CD4-positive, alpha-beta T cell treated with Interleukin-4 for 1 hour (primary cell): ENCODE results near the gene MPPED1.

ENCODE experiments used
- DNase-seq, 2 donors: peaks; one replicate each; pipeline ENCODE4 v3.0.0-alpha.2; 2020 to 2022

MPPED1 gene

DNA sequence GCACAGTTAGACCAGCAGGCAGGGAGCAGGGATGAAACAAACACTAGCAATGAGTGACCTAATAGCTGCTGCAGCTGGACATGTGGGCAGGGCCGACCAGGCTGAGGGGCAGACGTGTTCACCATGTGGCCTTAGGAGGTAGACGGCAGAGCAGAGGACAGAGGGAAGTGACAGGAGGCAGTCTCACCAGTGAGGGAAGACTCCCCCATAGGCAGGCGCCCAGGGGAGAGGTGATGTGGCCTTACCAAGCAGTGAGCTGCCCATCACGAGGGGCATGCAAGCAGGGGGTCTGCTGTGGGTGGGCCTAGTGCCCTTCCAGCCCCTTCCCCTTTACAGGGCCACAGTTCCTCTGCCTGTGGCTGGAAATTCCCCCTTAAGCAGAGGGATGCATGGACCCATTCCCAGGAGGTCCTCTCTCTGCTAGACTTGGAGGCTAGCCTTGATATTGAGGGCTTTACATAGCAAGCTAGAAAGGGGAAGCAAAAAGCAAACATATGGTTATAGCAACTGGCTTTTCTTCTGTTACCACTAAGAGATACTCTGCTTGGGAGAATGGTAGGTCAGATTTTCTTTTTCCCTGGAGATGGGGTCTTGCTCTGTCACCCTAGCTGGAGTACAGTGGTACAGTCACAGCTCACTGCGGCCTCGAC is 67.6 kb downstream of the MPPED1 start:
- no peak for DNase-seq

DNA sequence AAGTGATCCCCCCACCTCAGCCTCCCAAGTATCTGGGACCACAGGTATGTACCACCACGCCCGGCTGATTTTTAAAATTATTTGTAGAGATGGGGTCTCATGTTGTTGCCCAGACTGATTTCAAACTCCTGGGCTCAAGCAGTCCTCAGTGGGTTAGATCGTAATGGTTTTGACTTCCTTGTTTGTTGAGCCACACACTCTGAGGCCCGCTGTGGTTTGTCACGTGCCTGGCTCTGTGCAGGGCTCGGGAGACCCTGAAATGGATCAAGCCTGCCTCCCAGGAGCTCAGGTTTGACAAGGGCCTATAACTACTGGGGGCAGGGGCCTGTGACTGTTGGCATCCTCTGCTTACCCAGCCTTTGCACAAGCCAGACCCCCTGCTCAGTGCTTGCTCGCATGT is 68.1 kb downstream of the MPPED1 start:
- no peak for DNase-seq

GRCh38 chr22:43481568-43482317 is 69.9 kb downstream of the MPPED1 start:
- DNase-seq: peak; percentile 17 to 32

- no peak for DNase-seq
These were observed 70.5 kb downstream of the MPPED1 start for GRCh38 chr22:43482318-43482625.

- no peak for DNase-seq
These were observed 71.5 kb downstream of the MPPED1 start for GRCh38 chr22:43483266-43483665.

DNA sequence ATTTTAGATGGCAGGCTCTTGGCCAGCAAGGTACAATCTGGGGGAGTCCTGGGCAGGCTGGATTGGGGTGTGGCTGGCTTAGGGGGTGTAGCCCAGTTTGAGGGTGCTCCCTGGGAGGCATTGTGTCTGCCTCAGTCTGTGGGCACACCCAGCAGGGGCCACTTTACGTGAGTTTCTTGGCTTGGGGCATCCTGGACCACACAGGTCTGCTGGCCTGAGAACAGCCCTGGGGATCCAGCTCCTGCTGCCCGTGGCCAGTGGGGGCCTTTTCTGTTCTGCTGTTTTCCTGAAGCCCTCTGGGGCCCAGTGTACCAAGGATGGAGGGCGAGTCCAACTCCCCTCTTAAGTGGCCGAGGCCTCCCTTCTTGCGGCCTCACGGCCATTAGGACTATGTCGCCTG is 71.9 kb downstream of the MPPED1 start:
- DNase-seq: no peak

GRCh38 chr22:43484227-43484626 is 72.4 kb downstream of the MPPED1 start:
- DNase-seq: no peak

DNA sequence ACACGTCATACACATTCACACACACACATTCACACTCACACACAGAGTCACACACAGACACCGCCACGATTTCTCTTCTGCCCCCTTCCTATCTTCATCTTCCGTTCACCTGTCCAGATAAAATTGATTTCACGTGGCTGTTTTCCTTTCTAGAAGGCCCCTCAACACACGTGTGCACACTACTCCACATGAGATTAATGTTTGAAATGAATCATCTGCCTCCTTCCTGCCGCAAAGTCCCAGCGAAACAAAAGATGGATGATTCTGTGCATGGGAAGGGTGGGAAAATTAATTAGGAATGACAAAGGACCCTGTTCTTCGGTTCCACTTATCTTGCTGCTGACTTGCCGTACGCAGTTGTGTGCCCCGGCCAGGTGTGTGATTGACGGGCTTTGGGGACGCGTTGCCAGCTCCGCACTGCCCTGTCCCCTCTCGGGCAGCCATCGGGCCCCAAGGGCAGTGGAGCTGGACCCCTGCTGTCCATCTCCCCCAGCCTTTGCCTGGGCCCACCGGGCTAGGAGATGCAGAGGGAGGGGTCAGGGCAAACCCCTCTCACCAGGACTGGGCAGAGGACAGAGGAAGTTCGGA is 73.8 kb downstream of the MPPED1 start:
- DNase-seq: no peak

DNA sequence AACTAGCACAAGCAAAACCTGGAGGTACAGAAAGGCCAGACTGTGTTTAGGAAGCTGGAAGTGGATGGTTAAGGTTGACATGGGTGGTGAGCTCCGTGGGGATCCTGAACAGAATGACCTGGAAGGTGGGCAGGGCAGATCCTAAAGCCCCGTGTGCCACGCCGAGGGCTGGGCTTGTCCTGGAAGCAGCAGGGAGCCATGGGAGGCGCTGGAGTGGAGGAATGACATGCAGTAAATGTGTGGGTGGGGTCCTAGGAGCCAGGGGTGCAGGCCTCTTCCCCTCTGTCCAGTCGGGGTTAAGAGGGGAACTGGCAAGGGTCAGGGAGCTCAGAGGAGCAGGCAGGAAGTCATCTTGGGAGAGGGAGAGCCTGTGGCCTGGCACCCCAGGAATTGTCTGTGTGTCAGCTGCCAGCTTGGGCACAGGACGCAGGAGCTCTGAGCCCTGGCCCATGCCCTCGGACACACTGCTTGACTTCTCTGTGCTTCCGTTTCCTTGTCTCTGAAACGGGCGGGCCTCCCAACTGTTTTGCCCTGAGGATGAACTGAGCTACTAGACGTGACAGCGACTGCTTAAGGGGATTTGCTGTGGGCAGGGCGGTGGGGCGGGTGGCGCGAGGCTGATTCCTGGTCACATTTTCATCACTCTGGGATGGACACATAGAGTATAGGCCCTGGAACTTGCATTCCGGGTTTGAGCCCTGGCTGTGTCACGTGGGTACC is 75.7 kb downstream of the MPPED1 start:
- no peak for DNase-seq

DNA sequence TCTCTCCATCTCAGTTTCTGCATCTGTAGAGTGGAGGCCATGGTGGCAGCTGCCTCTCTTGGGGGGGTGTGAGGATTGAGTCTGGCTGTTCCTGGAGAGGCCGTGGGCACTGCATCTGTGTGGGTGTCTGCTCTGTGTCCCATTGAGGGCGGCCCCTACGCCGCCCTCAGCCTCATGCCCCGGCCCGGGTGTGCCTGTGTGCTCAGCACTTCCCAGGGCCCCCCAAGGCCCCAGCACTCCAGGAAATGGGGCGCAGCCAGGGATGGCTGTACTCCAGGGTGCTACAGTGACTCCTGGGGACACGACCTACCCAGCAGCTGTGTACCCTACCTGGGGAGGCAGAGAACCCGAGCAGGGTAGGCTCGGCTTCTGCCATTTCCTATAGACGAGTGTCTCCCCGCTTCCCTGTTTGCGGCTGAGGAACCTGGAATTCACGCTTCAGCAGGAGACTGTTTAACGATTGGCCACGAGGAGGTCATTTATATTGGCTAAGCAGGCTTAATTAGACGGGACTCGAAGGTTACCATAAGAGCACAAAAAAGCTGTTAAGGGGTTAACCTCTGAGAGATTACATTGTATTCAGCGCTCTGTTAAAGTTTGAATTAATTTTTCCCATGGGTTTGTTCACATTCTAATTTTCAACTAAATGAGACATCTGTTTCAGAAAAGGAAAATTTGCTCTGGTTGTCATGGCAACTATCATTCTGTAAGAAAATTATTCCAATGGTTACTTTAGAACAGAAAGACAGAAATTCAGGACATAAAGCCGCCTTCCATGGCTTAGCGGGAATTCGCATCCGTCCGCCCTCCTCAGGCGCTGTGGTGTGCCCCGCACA is 76.4 kb downstream of the MPPED1 start:
- DNase-seq: no peak

DNA sequence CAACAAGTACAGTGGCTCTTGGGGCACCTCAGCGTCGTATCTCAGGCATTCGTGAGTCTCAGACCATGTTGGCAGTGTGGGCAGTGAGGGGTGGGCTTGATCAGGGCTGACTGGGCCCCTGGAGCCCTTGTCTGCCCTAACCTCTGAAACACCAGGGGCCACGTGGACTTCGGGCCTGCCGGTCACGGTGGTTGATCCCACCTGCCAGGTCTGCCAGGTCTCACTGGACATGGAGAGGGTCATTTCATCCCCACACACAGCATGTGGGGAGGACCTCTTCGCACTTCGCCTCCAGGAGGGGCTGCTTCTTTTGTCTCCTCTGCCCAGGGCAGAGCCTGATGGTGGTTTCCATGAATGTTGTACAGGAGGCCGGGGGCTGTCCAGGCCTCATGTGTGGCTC is 77.1 kb downstream of the MPPED1 start:
- DNase-seq: no peak

DNA sequence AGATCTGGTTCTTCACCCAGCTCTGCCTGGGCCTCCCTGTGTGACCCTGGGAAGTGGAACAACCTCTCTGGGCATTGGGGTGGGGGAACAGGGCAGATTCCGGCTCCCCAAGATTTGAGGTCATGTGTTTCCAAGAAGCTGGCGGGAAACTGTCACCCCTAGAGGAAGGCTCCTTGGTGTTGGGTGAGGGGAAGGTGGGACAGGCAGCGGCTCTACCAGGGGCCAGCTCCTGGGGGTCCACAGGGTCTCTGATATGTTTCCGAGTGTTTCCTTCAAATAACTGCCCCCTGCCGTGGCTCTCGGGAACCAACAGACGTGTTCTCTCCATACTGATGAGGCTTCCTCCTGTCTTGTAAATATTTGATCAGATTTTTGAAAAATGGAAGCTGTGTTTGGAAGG is 78.5 kb downstream of the MPPED1 start:
- DNase-seq: no peak

DNA sequence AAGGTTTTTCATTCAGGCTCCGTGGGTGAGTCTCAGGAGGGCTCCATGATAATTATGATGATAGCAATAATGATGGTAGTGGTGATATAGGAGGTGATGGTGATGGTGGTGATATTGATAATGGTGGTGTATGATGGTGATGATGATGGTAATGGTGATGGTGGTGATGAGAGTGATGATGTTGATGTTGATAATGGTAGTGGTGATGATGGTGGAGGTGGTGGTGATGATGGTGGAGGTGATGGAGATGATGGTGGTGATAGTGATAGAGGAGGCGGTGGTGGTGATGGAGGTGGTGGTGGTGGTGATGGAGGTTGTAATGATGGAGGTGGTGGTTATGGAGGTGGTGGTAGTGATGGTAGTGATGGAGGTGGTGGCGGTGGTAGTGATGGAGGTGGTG is 79.4 kb downstream of the MPPED1 start:
- no peak for DNase-seq

- DNase-seq: no peak
These were observed 79.9 kb downstream of the MPPED1 start for GRCh38 chr22:43491737-43492136.

DNA sequence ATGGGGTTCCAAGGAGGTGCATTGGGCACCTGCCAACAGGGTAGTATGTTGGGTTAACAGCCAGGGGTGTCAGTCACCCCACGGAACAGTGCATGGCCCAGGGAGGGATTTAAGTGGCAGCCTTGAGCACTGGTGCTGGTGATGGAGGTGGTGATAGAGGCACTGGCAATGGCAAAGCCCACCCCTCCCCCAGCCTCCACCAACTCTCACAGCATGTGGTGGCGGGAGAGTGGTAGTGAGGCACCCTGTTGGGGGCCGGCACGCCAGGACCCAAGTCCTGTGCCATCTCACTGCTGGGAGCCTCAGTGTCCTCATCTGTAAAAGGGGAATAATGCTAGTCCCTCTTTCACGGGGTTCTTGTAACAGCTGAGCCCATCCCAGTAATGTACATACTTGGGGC is 81.5 kb downstream of the MPPED1 start:
- DNase-seq: no peak

- no peak for DNase-seq
These were observed 86.4 kb downstream of the MPPED1 start for GRCh38 chr22:43497956-43498855.

GRCh38 chr22:43498856-43499253 is 87.0 kb downstream of the MPPED1 start:
- DNase-seq: no peak

GRCh38 chr22:43500792-43501785 is 89.3 kb downstream of the MPPED1 start:
- no peak for DNase-seq

DNA sequence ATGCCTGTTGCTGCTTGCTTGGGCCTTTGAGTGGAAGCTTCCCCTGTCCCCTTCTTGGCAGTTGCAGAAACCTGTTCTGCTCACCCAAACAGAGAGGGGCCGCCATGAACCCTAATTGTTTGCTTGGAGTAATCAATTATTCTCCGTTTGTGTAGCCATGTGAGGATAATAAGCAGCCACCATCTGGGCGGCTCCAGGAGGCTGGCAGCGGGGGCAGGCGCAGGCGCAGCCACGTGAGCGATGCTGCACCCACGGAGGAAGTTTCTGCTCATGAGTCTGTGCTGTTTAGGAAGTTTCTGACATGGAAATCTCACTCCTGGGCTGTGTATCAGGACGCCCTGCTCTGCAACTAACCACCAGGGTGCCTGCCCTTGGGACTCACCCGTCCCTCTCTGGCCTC is 90.1 kb downstream of the MPPED1 start:
- no peak for DNase-seq

DNA sequence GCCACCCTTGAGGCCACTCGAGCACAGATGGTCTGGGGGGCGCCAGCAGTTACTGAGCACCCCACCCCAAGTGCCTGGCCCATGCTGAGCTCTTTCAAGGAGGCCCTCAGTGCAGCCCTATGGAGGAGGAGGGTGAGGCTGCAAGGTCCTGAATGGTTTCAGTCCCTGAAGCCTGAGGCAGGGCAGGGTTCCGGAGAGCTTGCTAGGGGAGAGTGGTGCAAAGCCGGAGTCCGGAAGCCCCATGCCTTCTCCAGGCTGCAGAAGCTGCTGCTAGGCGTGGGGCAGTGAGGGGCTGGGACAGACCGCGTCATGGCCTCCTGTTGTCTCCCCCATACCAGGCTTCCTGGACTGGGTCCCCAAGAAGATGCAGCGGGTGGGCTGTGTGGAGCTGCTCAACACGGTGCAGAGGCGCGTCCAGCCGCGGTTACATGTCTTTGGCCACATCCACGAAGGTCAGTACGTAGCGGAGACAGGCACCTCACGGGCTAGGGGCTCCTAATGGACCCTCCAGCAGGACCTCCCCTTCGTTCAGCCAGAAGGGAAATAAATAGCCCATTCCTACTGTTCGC is 90.6 kb downstream of the MPPED1 start:
- no peak for DNase-seq
